ENCODE results near the gene COPZ2. TPM values are rescaled to one million over a fixed set of nuclear protein-coding genes. Genes with fewer than 3 reads are reported as not detected.
A peak's percentile ranks its signal among the peaks of the same experiment; 100 is the strongest.

The COPZ2 gene
- polyA plus RNA-seq, 1 of the 3 experiments (the other 2 are of a cell fraction), result 36.9 TPM

DNA sequence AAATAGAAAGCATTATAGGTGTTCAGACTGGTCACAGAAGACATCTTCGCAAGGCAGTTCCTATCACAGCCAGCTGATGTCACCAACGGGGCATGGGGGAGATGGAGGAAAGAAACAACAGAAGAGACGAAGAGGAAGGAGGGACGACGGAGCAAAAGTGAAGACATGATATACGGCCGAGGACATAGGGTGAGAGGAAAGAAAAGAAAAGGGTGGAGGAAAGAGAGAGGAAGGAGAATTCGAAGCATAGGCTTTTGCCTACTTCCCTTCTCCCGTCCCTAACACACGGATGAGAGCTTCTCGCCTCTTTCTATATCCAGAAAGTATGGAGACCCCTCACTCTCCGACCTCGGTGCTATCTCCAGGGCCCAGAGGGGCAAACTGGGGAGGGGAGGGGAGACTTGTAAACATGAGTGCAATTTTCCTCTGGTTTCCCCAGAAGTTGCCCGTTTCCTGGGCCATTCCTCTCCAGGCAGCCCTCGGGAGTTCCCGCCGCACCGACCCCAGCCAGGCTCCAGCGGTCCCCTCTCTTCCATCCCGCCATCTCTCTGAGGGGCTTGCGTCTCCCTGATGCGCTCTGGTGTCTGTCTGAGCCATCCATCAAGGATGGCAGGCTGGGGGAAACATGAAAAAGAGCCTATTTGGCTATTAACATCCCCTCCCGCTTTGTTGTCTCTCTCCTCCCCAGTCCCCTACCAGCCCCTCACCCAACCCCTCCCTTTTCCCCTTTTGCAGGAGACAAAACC, 26.0 kb downstream of the COPZ2 start:
- DNase-seq, result peak; percentile 59
- no peaks in the 10 kb centered on the region for H3K9me2 ChIP-seq
- H2AFZ ChIP-seq (ENCODE audit: low read depth), result peak overlapping the region; percentile 60
- peaks cover 6% of the 10 kb centered on the region for H3F3A ChIP-seq (replicated peaks; ENCODE audit: insufficient read depth)
- H4K20me1 ChIP-seq (ENCODE audit: insufficient read depth), result no peaks in the 10 kb centered on the region
- no peaks in the 10 kb centered on the region for H3K79me2 ChIP-seq (ENCODE audit: insufficient read depth)
- peak overlapping the region in 1 of 2 experiments; percentile 100; a peak in 3 of 4 replicates for H3K27ac ChIP-seq (ENCODE audit: low read depth in 2 of 2, low read length in 1 of 2)
- ChIA-PET CTCF (interaction anchor here (0.8 to 31.3 kb wide), 7 partner anchors 10 to 256 kb away, joined by 3 to 1752 read pairs (median 5); partner anchors contain the start of genes CDK5RAP3, NFE2L1, PNPO and PRR15L), POLR2A (interaction anchor here (0.6 to 10.5 kb wide), 13 partner anchors 9 to 89 kb away, joined by 3 to 223 read pairs (median 6); partner anchors contain the start of gene CDK5RAP3)
- no peaks in the 10 kb centered on the region for H3K27me3 ChIP-seq (ENCODE audit: insufficient read depth)
- peak overlapping the region; percentile 42 to 51 for H3K4me3 ChIP-seq (ENCODE audit: low read depth in 2 of 2, low read length in 1 of 2)
- H3K4me2 ChIP-seq, result peak overlapping the region; percentile 82
- H3K9me3 ChIP-seq, result no peaks in the 10 kb centered on the region
- H3K36me3 ChIP-seq (replicated peaks in 1 of 2; ENCODE audit: control insufficient read depth in 1 of 2, insufficient read depth in 2 of 2, low read length in 1 of 2), result no peaks in the 10 kb centered on the region
- H3K4me1 ChIP-seq (ENCODE audit: control insufficient read depth in 1 of 2, insufficient read depth in 2 of 2, low read depth in 1 of 2, low read length in 1 of 2), result peaks cover 15 to 54% of the 10 kb centered on the region in 2 experiments
- 37% methylated on average over 23 of the region's 23 CpGs for WGBS (ENCODE audit: low lambda C conversion rate)
- peak overlapping the region; percentile 24; the same call in 1 of the 2 replicates for H3K9ac ChIP-seq
- TF ChIP-seq NRF1 (IDR thresholded peaks at IDR 0.05; ENCODE audit: low read depth, low read length) (no peak), RAD21 (IDR thresholded peaks at IDR 0.05; ENCODE audit: low read length) (peak; percentile 68), RFX5 (IDR thresholded peaks at IDR 0.05; ENCODE audit: low read length) (no peak), RCOR1 (IDR thresholded peaks at IDR 0.05; ENCODE audit: low read length) (peak; percentile 28; the same call in 1 of the 2 replicates), MXI1 (IDR thresholded peaks at IDR 0.05; ENCODE audit: low read depth, low read length) (no peak), TAF1 (IDR thresholded peaks at IDR 0.05; ENCODE audit: borderline replicate concordance, low read depth, low read length) (no peak), PBX3 (IDR thresholded peaks at IDR 0.05) (no peak; the same call in 1 of the 2 replicates), GATA2 (CRISPR knock-in tag; IDR thresholded peaks at IDR 0.05) (no peak), JUND (IDR thresholded peaks at IDR 0.05) (no peak), RXRA (IDR thresholded peaks at IDR 0.05; ENCODE audit: borderline replicate concordance, low read depth) (no peak), MAX (IDR thresholded peaks at IDR 0.05; ENCODE audit: low read depth) (no peak), REST (IDR thresholded peaks at IDR 0.05; ENCODE audit: low read depth, low read length) (no peak), SMC3 (IDR thresholded peaks at IDR 0.05; ENCODE audit: low read depth, low read length) (peak; percentile 49; the same call in 1 of the 2 replicates), GABPA (IDR thresholded peaks at IDR 0.05; ENCODE audit: low read depth) (no peak), YY1 (IDR thresholded peaks at IDR 0.05; ENCODE audit: low read depth) (no peak), CTCF (IDR thresholded peaks at IDR 0.05) (peak; percentile 57), FOSL2 (IDR thresholded peaks at IDR 0.05; ENCODE audit: borderline replicate concordance, low read depth) (no peak), CHD2 (IDR thresholded peaks at IDR 0.05; ENCODE audit: low read length, partially characterized antibody) (peak; percentile 35), USF1 (IDR thresholded peaks at IDR 0.05; ENCODE audit: borderline replicate concordance, low read depth) (no peak)
- TF ChIP-seq, protein P1, sequence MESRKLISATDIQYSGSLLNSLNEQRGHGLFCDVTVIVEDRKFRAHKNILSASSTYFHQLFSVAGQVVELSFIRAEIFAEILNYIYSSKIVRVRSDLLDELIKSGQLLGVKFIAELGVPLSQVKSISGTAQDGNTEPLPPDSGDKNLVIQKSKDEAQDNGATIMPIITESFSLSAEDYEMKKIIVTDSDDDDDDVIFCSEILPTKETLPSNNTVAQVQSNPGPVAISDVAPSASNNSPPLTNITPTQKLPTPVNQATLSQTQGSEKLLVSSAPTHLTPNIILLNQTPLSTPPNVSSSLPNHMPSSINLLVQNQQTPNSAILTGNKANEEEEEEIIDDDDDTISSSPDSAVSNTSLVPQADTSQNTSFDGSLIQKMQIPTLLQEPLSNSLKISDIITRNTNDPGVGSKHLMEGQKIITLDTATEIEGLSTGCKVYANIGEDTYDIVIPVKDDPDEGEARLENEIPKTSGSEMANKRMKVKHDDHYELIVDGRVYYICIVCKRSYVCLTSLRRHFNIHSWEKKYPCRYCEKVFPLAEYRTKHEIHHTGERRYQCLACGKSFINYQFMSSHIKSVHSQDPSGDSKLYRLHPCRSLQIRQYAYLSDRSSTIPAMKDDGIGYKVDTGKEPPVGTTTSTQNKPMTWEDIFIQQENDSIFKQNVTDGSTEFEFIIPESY (IDR thresholded peaks at IDR 0.05; ENCODE audit: borderline replicate concordance, low read depth), result no peak
- TF ChIP-seq, protein P2, sequence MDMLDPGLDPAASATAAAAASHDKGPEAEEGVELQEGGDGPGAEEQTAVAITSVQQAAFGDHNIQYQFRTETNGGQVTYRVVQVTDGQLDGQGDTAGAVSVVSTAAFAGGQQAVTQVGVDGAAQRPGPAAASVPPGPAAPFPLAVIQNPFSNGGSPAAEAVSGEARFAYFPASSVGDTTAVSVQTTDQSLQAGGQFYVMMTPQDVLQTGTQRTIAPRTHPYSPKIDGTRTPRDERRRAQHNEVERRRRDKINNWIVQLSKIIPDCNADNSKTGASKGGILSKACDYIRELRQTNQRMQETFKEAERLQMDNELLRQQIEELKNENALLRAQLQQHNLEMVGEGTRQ (IDR thresholded peaks at IDR 0.05; ENCODE audit: borderline replicate concordance, low read depth, low read length), result no peak

Measured in SK-N-SH (cell line).